SK-N-SH treated with all-trans-retinoic acid at 6 μM for 48 hours (cell line): Measurements from ENCODE around the gene CDH4.

ENCODE experiments used
- ATAC-seq: fragments of 200-7000 bp; cut with Tn5 transposase; 3 replicates; pipeline ENCODE4 v1.9.1; 2020; ENCODE audit warnings: mild to moderate bottlenecking, moderate library complexity
- ARNTL ChIP-seq: fragments of 450-650 bp; formaldehyde crosslinking; IDR thresholded peaks from 2 replicates; pipeline ENCODE4 v1.5.0; 2020; ENCODE audit warnings: low read depth, mild to moderate bottlenecking, moderate library complexity, borderline replicate concordance
- BACH2 ChIP-seq: fragments of 250-450 bp; sonication (Bioruptor Pico); IDR thresholded peaks from 2 replicates; pipeline ENCODE4 v1.9.0; 2021; ENCODE audit warnings: mild to moderate bottlenecking, borderline replicate concordance
- CSDC2 ChIP-seq: fragments of 250-450 bp; sonication (Bioruptor Pico); IDR thresholded peaks from 2 replicates; pipeline ENCODE4 v1.5.0; 2020; ENCODE audit warnings: mild to moderate bottlenecking, moderate library complexity
- ESRRG ChIP-seq: fragments of 250-450 bp; sonication (Bioruptor Pico); IDR thresholded peaks from 2 replicates; pipeline ENCODE4 v1.6.1; 2021; ENCODE audit warnings: mild to moderate bottlenecking
- GLIS3 ChIP-seq: fragments of 250-450 bp; sonication (Bioruptor Pico); IDR thresholded peaks from 2 replicates; pipeline ENCODE4 v1.5.0; 2020; ENCODE audit warnings: mild to moderate bottlenecking, moderate library complexity
- ISL1 ChIP-seq: fragments of 250-450 bp; sonication (Bioruptor Pico); IDR thresholded peaks from 2 replicates; pipeline ENCODE4 v2.1.2; 2022; ENCODE audit warnings: mild to moderate bottlenecking, moderate library complexity
- OSR1 ChIP-seq: fragments of 250-450 bp; sonication (Bioruptor Pico); IDR thresholded peaks from 2 replicates; pipeline ENCODE4 v1.8.0; 2022; ENCODE audit warnings: moderate library complexity, mild to moderate bottlenecking, inconsistent platforms
- POU6F1 ChIP-seq: fragments of 250-450 bp; sonication (Bioruptor Pico); IDR thresholded peaks from 2 replicates; pipeline ENCODE4 v1.8.0; 2021; ENCODE audit warnings: low read depth, mild to moderate bottlenecking, moderate library complexity, borderline replicate concordance
- PPARA ChIP-seq: fragments of 250-450 bp; sonication (Bioruptor Pico); IDR thresholded peaks from 2 replicates; pipeline ENCODE4 v1.5.0; 2020; ENCODE audit warnings: mild to moderate bottlenecking, borderline replicate concordance
- SNAI2 ChIP-seq: fragments of 250-450 bp; sonication (Bioruptor Pico); IDR thresholded peaks from 2 replicates; pipeline ENCODE4 v1.5.0; 2020; ENCODE audit warnings: mild to moderate bottlenecking, moderate library complexity
- TCF4 ChIP-seq: fragments of 250-450 bp; sonication (Bioruptor Pico); IDR thresholded peaks from 2 replicates; pipeline ENCODE4 v1.8.0; 2021; ENCODE audit warnings: mild to moderate bottlenecking, moderate library complexity, borderline replicate concordance
- TOX ChIP-seq: fragments of 250-450 bp; sonication (Bioruptor Pico); IDR thresholded peaks from 2 replicates; pipeline ENCODE4 v1.8.0; 2021; ENCODE audit warnings: mild to moderate bottlenecking, moderate library complexity, borderline replicate concordance
- ZC3H10 ChIP-seq: fragments of 250-450 bp; sonication (Bioruptor Pico); IDR thresholded peaks from 2 replicates; pipeline ENCODE4 v1.5.1; 2021; ENCODE audit warnings: mild to moderate bottlenecking, moderate library complexity
- ZFP3 ChIP-seq: fragments of 250-450 bp; sonication (Bioruptor Pico); IDR thresholded peaks from 2 replicates; pipeline ENCODE4 v1.5.0; 2020; ENCODE audit warnings: mild to moderate bottlenecking, moderate library complexity
- ZFP30 ChIP-seq: fragments of 450-650 bp; formaldehyde crosslinking; IDR thresholded peaks from 2 replicates; pipeline ENCODE4 v1.5.0; 2022; ENCODE audit warnings: mild to moderate bottlenecking, moderate library complexity
- ZNF565 ChIP-seq: fragments of 450-650 bp; formaldehyde crosslinking; conservative IDR thresholded peaks from 2 replicates; pipeline ENCODE4 v1.5.0; 2020; ENCODE audit warnings: low read depth, mild to moderate bottlenecking, moderate library complexity
- ZNF70 ChIP-seq: fragments of 450-650 bp; formaldehyde crosslinking; IDR thresholded peaks from 2 replicates; pipeline ENCODE4 v1.5.0; 2020; ENCODE audit warnings: mild to moderate bottlenecking, moderate library complexity
- ZNF8 ChIP-seq: fragments of 450-650 bp; formaldehyde crosslinking; IDR thresholded peaks from 2 replicates; pipeline ENCODE4 v1.5.0; 2020; ENCODE audit warnings: mild to moderate bottlenecking, moderate library complexity
- TF ChIP-seq, protein P1 (sequence below): fragments of 250-450 bp; sonication (Bioruptor Pico); IDR thresholded peaks from 2 replicates; pipeline ENCODE4 v1.5.1; 2021; ENCODE audit warnings: mild to moderate bottlenecking, moderate library complexity
- TF ChIP-seq, protein P2 (sequence below): fragments of 250-450 bp; sonication (Bioruptor Pico); IDR thresholded peaks from 2 replicates; pipeline ENCODE4 v1.8.0; 2020; ENCODE audit warnings: mild to moderate bottlenecking, moderate library complexity, borderline replicate concordance
- TF ChIP-seq, protein P3 (sequence below): fragments of 250-450 bp; sonication (Bioruptor Pico); IDR thresholded peaks from 2 replicates; pipeline ENCODE4 v1.5.1; 2020; ENCODE audit warnings: low read depth, mild to moderate bottlenecking, moderate library complexity
- TF ChIP-seq, protein P4 (sequence below): fragments of 250-450 bp; sonication (Bioruptor Pico); IDR thresholded peaks from 2 replicates; pipeline ENCODE4 v1.5.0; 2020; ENCODE audit warnings: mild to moderate bottlenecking, moderate library complexity

Gene CDH4

GRCh38 chr20:61661583-61661982, 409.5 kb downstream of the CDH4 start:
- no peak for ATAC-seq
- TF ChIP-seq SNAI2: no peak
- no peak for TF ChIP-seq POU6F1
- no peak for TF ChIP-seq GLIS3 (CRISPR knock-in tag)
- TF ChIP-seq, protein P1, sequence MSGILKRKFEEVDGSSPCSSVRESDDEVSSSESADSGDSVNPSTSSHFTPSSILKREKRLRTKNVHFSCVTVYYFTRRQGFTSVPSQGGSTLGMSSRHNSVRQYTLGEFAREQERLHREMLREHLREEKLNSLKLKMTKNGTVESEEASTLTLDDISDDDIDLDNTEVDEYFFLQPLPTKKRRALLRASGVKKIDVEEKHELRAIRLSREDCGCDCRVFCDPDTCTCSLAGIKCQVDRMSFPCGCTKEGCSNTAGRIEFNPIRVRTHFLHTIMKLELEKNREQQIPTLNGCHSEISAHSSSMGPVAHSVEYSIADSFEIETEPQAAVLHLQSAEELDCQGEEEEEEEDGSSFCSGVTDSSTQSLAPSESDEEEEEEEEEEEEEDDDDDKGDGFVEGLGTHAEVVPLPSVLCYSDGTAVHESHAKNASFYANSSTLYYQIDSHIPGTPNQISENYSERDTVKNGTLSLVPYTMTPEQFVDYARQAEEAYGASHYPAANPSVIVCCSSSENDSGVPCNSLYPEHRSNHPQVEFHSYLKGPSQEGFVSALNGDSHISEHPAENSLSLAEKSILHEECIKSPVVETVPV (CRISPR knock-in tag): no peak
- TF ChIP-seq PPARA (CRISPR knock-in tag): no peak
- no peak for TF ChIP-seq ZFP3 (CRISPR knock-in tag)
- no peak for TF ChIP-seq ZC3H10 (CRISPR knock-in tag)
- TF ChIP-seq, protein P2, sequence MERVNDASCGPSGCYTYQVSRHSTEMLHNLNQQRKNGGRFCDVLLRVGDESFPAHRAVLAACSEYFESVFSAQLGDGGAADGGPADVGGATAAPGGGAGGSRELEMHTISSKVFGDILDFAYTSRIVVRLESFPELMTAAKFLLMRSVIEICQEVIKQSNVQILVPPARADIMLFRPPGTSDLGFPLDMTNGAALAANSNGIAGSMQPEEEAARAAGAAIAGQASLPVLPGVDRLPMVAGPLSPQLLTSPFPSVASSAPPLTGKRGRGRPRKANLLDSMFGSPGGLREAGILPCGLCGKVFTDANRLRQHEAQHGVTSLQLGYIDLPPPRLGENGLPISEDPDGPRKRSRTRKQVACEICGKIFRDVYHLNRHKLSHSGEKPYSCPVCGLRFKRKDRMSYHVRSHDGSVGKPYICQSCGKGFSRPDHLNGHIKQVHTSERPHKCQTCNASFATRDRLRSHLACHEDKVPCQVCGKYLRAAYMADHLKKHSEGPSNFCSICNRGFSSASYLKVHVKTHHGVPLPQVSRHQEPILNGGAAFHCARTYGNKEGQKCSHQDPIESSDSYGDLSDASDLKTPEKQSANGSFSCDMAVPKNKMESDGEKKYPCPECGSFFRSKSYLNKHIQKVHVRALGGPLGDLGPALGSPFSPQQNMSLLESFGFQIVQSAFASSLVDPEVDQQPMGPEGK (CRISPR knock-in tag): no peak
- TF ChIP-seq CSDC2 (CRISPR knock-in tag): no peak
- TF ChIP-seq OSR1: no peak
- no peak for TF ChIP-seq BACH2 (CRISPR knock-in tag)
- TF ChIP-seq, protein P3, sequence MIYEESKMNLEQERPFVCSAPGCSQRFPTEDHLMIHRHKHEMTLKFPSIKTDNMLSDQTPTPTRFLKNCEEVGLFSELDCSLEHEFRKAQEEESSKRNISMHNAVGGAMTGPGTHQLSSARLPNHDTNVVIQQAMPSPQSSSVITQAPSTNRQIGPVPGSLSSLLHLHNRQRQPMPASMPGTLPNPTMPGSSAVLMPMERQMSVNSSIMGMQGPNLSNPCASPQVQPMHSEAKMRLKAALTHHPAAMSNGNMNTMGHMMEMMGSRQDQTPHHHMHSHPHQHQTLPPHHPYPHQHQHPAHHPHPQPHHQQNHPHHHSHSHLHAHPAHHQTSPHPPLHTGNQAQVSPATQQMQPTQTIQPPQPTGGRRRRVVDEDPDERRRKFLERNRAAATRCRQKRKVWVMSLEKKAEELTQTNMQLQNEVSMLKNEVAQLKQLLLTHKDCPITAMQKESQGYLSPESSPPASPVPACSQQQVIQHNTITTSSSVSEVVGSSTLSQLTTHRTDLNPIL (CRISPR knock-in tag): no peak
- no peak for TF ChIP-seq ISL1 (CRISPR knock-in tag)
- TF ChIP-seq ZNF8 (CRISPR knock-in tag): no peak
- TF ChIP-seq ESRRG (CRISPR knock-in tag): no peak

DNA sequence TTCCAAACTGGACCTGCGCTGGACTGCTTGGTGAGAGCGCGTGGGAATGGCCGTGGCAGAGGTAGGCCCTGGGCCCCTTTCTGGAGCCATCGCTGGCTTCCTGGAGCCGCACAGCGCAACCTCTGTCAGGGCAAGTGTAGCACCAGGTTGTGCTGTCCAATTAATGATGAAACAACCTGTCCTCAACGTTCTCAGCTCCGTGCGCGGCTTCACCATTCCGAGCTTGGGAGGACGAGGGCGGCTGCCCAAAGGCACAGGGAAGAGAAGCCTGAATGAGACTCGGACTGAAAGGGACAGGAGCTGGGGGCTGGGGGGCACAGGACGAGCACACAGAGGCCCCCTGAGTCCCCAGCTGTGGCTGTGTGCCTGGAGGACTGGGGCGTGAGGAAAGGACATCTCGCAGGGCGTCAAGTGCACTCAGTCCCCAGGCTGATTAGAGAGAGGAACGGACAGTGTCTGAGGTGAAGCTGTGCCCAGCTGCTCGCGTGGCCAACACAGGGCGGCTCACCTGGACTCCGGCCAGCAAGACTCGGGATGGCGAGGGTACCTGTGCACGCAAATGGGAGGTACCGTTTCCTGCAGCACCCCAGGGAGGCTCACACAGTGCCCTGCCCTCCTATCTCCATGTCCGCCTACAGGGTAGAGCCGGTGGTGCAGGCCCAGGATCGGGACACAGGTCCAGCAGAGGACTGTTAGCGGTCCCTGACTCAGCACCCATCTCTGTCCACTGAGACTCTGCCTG, 410.3 kb downstream of the CDH4 start:
- no peak for ATAC-seq
- TF ChIP-seq ESRRG (CRISPR knock-in tag): no peak
- TF ChIP-seq TCF4 (CRISPR knock-in tag): no peak
- no peak for TF ChIP-seq PPARA (CRISPR knock-in tag)
- TF ChIP-seq ZNF565 (CRISPR knock-in tag): no peak
- TF ChIP-seq ZFP30 (CRISPR knock-in tag): no peak
- TF ChIP-seq, protein P4, sequence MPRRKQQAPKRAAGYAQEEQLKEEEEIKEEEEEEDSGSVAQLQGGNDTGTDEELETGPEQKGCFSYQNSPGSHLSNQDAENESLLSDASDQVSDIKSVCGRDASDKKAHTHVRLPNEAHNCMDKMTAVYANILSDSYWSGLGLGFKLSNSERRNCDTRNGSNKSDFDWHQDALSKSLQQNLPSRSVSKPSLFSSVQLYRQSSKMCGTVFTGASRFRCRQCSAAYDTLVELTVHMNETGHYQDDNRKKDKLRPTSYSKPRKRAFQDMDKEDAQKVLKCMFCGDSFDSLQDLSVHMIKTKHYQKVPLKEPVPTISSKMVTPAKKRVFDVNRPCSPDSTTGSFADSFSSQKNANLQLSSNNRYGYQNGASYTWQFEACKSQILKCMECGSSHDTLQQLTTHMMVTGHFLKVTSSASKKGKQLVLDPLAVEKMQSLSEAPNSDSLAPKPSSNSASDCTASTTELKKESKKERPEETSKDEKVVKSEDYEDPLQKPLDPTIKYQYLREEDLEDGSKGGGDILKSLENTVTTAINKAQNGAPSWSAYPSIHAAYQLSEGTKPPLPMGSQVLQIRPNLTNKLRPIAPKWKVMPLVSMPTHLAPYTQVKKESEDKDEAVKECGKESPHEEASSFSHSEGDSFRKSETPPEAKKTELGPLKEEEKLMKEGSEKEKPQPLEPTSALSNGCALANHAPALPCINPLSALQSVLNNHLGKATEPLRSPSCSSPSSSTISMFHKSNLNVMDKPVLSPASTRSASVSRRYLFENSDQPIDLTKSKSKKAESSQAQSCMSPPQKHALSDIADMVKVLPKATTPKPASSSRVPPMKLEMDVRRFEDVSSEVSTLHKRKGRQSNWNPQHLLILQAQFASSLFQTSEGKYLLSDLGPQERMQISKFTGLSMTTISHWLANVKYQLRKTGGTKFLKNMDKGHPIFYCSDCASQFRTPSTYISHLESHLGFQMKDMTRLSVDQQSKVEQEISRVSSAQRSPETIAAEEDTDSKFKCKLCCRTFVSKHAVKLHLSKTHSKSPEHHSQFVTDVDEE (CRISPR knock-in tag): no peak
- TF ChIP-seq ARNTL: no peak
- TF ChIP-seq ZNF8 (CRISPR knock-in tag): no peak
- TF ChIP-seq GLIS3 (CRISPR knock-in tag): no peak
- no peak for TF ChIP-seq POU6F1
- no peak for TF ChIP-seq SNAI2
- no peak for TF ChIP-seq OSR1
- no peak for TF ChIP-seq TOX (CRISPR knock-in tag)
- no peak for TF ChIP-seq ZNF70 (CRISPR knock-in tag)
- no peak for TF ChIP-seq ZFP3 (CRISPR knock-in tag)
- TF ChIP-seq, all 23 proteins: peak for 0
